Nephron progenitor cell (in vitro differentiated cells): ENCODE results near the gene SLC25A33.
A peak's percentile ranks its signal among the peaks of the same experiment; 100 is the strongest.

Source experiments
- DNase-seq: peaks from one replicate; pipeline ENCODE4 v3.0.0; 2021
- H3K27ac Mint-ChIP-seq: 2 replicates; pipeline ENCODE4 v1.8.0; 2021; ENCODE audit warnings: mild to moderate bottlenecking, moderate library complexity, mixed read lengths
- H3K27me3 Mint-ChIP-seq: 2 replicates; pipeline ENCODE4 v1.8.0; 2021; ENCODE audit warnings: mild to moderate bottlenecking, low read depth, mixed read lengths; ENCODE audit not compliant: poor library complexity
- H3K36me3 Mint-ChIP-seq: 2 replicates; pipeline ENCODE4 v1.8.0; 2021; ENCODE audit warnings: low read depth, mixed read lengths
- H3K4me1 Mint-ChIP-seq: 2 replicates; pipeline ENCODE4 v1.8.0; 2021; ENCODE audit warnings: mixed read lengths
- H3K4me3 Mint-ChIP-seq: 2 replicates; pipeline ENCODE4 v1.8.0; 2021; ENCODE audit warnings: mild to moderate bottlenecking, moderate library complexity, mixed read lengths
- H3K9me3 Mint-ChIP-seq: 2 replicates; pipeline ENCODE4 v1.8.0; 2021; ENCODE audit warnings: mild to moderate bottlenecking, moderate library complexity, mixed read lengths
- TF ChIP-seq, protein P1 (sequence below): fragments of 200-600 bp; sonication (generic); IDR thresholded peaks from 2 replicates; pipeline ENCODE4 v1.5.0; 2021; ENCODE audit warnings: antibody characterized with exemption

SLC25A33 gene

DNA sequence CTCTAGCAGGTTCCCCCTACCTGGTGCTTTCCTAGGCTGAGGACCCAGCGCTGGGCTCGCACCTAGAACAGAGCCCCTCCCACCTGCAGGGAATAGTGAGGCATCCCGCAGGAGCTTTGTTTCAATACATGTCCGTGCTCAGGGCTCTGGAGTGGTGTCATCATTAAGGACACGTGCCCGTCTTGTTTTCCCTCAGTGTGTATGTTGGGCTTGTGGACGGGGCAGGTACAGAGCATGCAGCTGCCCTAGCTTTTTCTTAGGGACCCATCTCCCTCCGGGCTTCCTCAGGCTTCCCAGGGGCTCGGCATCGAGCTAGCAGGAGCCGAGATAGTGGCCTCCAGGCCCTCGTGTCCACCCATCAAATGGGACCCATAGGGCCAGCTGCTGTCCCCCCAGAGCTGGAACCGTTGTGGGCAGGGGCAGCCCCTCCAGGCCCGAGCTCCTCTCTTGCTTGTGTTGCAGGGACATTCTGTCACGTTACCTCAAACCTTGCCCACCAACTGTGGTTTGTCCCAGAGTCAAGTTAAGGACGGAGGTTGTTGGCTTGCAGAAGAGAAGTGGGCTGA is 53.3 kb downstream of the SLC25A33 start:
- TF ChIP-seq, protein P1, sequence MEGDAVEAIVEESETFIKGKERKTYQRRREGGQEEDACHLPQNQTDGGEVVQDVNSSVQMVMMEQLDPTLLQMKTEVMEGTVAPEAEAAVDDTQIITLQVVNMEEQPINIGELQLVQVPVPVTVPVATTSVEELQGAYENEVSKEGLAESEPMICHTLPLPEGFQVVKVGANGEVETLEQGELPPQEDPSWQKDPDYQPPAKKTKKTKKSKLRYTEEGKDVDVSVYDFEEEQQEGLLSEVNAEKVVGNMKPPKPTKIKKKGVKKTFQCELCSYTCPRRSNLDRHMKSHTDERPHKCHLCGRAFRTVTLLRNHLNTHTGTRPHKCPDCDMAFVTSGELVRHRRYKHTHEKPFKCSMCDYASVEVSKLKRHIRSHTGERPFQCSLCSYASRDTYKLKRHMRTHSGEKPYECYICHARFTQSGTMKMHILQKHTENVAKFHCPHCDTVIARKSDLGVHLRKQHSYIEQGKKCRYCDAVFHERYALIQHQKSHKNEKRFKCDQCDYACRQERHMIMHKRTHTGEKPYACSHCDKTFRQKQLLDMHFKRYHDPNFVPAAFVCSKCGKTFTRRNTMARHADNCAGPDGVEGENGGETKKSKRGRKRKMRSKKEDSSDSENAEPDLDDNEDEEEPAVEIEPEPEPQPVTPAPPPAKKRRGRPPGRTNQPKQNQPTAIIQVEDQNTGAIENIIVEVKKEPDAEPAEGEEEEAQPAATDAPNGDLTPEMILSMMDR = no peak
- Mint-ChIP-seq H3K27me3 (no peaks in the 10 kb centered on the region), H3K36me3 (no peaks in the 10 kb centered on the region), H3K4me3 (no peak overlapping the region), H3K27ac (peak overlapping the region; percentile 64), H3K4me1 (peaks cover 57% of the 10 kb centered on the region), H3K9me3 (no peaks in the 10 kb centered on the region)
- DNase-seq = no peak

- H3K4me1 Mint-ChIP-seq = peaks cover 57% of the 10 kb centered on the region
- no peaks in the 10 kb centered on the region for H3K9me3 Mint-ChIP-seq
- H3K27me3 Mint-ChIP-seq = no peaks in the 10 kb centered on the region
- peaks cover 2% of the 10 kb centered on the region for H3K36me3 Mint-ChIP-seq
- no peak for DNase-seq
- peak overlapping the region; percentile 80 for H3K27ac Mint-ChIP-seq
- no peak overlapping the region for H3K4me3 Mint-ChIP-seq
- TF ChIP-seq, protein P1 = no peak
Measured at GRCh38 chr1:9593147-9593491, 53.9 kb downstream of the SLC25A33 start.

DNA sequence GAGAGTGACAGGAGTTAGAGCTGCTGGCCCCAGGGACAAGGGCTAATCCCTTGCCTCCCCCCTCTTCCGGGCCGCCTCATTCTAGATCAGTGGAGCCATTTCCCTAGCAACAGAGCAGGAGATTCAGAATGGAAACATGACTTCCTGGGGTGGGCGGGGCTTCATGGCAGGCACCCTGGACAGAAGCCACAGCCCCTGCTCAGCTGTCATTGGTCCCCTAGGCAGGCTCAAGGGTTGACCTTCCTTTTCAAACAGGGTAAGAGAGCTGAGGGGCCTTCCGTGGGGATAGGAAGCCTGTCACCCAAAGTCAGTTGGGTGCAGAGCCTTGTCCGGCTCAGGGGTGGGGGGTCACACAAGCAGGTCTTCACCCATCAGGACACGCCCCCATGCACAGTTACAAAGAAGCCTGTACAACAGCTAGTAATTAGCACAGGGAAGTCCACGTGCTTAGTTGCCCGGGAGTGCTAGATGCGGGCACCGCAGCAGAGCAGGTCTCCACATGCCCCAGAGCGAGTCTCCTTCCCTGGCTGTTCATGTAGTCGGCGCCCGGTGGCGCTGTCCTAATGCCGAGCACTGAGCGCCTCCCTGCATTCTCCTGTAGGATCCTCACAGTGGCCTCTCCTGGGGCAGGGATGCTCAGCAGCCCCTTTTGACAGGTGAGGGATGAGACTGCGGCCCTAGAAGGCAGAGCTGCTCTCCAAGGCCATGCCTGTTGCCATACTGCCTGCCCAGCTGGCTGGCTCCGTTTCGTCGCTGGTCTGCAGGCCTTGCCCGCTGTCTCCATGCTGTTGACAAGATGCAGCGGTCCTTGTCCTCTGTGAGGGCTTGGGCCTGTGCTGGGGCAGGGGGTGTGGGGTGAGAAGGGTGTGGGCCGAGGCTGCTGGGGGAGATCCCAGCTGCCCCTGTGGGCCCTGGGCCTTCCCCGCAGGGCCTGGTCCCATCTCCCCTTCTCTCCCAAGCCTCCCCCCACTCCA is 54.5 kb downstream of the SLC25A33 start:
- Mint-ChIP-seq H3K4me1 (peaks cover 57% of the 10 kb centered on the region), H3K36me3 (peaks cover 4% of the 10 kb centered on the region), H3K27ac (peak overlapping the region; percentile 80), H3K27me3 (no peaks in the 10 kb centered on the region), H3K9me3 (no peaks in the 10 kb centered on the region), H3K4me3 (no peak overlapping the region)
- peak; percentile 87 for DNase-seq
- TF ChIP-seq, protein P1 = no peak

DNA sequence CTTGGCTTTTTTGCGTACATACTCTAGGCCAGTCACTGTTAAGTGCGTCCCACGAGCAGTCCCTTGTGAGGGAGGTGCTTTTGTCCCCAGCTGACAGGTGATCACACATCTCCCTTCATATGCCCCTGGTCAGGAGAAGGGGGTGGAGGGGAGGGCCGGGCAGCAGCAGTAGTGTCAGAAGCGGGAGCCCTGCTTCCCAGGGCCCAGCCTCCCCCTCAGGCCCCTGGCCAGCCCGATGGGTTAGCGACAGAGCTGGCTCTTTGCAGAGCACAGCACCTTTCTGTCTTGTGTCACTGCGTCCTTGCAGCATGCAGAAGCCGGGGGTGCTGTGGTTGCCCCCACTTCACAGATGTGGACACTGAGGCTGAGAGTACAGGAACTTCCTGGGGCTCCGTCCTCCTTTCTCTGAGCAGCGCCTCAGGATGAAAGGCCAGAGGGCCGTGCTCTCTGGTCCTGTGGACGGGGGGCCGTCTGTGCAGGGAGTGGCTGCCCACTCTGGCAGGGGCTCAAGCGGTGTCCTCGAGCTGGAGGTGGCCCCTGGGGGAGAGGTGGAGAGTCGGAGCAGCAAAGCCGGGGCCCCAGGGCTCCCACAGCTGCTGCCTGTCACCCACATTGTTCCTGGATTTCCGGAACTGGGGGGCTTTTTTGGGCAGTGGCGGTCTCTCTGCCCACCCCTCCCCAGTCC is 55.3 kb downstream of the SLC25A33 start:
- H3K27ac Mint-ChIP-seq = no peak overlapping the region
- TF ChIP-seq, protein P1 = no peak
- no peaks in the 10 kb centered on the region for H3K9me3 Mint-ChIP-seq
- no peaks in the 10 kb centered on the region for H3K27me3 Mint-ChIP-seq
- H3K4me1 Mint-ChIP-seq = peaks cover 55% of the 10 kb centered on the region
- no peak for DNase-seq
- peaks cover 7% of the 10 kb centered on the region for H3K36me3 Mint-ChIP-seq
- H3K4me3 Mint-ChIP-seq = no peak overlapping the region

DNA sequence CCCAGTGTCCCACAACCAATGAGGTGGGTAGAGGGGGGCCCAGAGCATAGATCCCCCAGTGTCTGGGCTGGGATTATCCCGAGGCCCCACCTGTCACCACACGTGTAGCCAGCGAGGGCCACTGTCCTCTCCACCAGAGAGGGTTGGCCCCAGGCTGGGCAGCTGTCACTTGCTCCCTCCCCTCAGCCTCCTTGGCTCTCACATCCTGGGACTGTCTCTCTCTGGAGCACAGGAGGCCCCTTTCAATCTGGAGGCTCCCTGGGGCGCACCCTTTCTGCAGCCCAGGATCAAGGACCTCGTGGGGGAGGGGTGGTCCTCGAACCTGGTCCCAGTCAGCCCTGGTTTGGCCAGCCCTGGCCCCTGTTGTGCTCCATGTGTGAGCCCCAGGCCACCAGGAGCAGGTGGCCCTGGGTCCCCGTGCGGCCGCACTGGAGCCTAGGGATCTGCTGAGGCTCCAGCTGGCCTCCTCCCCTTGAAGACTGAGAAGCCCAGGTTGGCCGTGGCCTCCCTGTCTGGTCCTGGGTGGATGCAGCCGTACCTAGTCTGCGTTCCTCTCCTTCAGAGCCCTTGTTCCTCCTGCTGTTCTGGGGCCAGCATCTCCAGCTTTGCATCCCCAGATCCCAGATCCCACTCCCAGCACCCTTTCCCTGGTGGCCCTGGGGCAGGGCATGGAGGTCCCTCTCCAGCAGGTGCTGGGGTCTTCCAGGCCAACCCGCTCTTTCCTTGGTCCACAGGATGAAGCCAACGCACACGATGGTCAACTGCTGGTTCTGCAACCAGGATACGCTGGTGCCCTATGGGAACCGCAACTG is 56.1 kb downstream of the SLC25A33 start:
- no peak for DNase-seq
- Mint-ChIP-seq H3K27me3 (no peaks in the 10 kb centered on the region), H3K36me3 (peaks cover 11% of the 10 kb centered on the region), H3K9me3 (no peaks in the 10 kb centered on the region), H3K4me3 (no peak overlapping the region), H3K4me1 (peaks cover 48% of the 10 kb centered on the region), H3K27ac (no peak overlapping the region)
- TF ChIP-seq, protein P1 = no peak
